ENCODE measurements around the gene UNC13D.

- TF ChIP-seq CTCF (IDR thresholded peaks at IDR 0.05; ENCODE audit: low read length): no peak
- no peak for TF ChIP-seq EZH2 (optimal IDR thresholded peaks at IDR 0.05; ENCODE audit: low read depth, low read length)
- TF ChIP-seq EZH2phosphoT487 (IDR thresholded peaks at IDR 0.05; ENCODE audit: low read length): no peak
Measured at GRCh38 chr17:75873587-75874322, 29.6 kb upstream of the UNC13D start.

Measured in MM.1S (cell line).